Right renal pelvis (tissue), 4 donors: ENCODE results near the gene DHH. TPM values are rescaled to one million over a fixed set of nuclear protein-coding genes. Genes with fewer than 3 reads are reported as not detected.

ENCODE experiments used
- polyA plus RNA-seq, 4 donors: library from polyadenylated mRNA; unstranded; fragments of 120-200 nt; gene quantifications; one replicate each; pipeline ENCODE4 v1.2.1, GENCODE V29; 2013; ENCODE audit not compliant: insufficient read length in 4 of 4

DHH gene
- polyA plus RNA-seq, 4 donors = 0.37 to 1.0 (median 0.42) TPM

Other genes starting within 250 kb of the DHH start
- gene DDX23, start 242.6 kb downstream of the DHH start, polyA plus RNA-seq = 100 to 1,000 TPM in 1 of 4 donors, 10 to 100 TPM in 3; 89.1 to 104 (median 96.5) TPM
- 1 to 10 TPM; 2.6 to 4.2 (median 3.6) TPM for gene RND1, start 228.9 kb downstream of the DHH start, polyA plus RNA-seq
- 10 to 100 TPM in 3 of 4 donors, 1 to 10 TPM in 1; 9.0 to 15.3 (median 12.9) TPM for gene FKBP11, start 169.3 kb downstream of the DHH start, polyA plus RNA-seq
- 100 to 1,000 TPM; 133 to 150 (median 145) TPM for gene ARF3, start 137.3 kb downstream of the DHH start, polyA plus RNA-seq
- under 1 TPM; 0.08 to 0.34 (median 0.26) TPM for gene WNT10B, start 123.1 kb downstream of the DHH start, polyA plus RNA-seq
- not detected for gene WNT1, start 116.5 kb downstream of the DHH start, polyA plus RNA-seq
- 100 to 1,000 TPM in 1 of 4 donors, 10 to 100 TPM in 3; 85.8 to 111 (median 89.4) TPM for gene DDN, start 95.4 kb downstream of the DHH start, polyA plus RNA-seq
- gene PRKAG1, start 76.0 kb downstream of the DHH start, polyA plus RNA-seq = 10 to 100 TPM; 74.6 to 83.1 (median 80.5) TPM
- 10 to 100 TPM; 40.2 to 51.0 (median 47.6) TPM for gene KMT2D, start 34.0 kb downstream of the DHH start, polyA plus RNA-seq
- gene RHEBL1, start 24.8 kb downstream of the DHH start, polyA plus RNA-seq = 1 to 10 TPM; 1.5 to 2.1 (median 1.7) TPM
- gene LMBR1L, start 16.0 kb upstream of the DHH start, polyA plus RNA-seq = 10 to 100 TPM; 59.5 to 66.8 (median 63.4) TPM
- 1,000 to 10,000 TPM in 3 of 4 donors, 100 to 1,000 TPM in 1; 990 to 1,172 (median 1,105) TPM for gene TUBA1B, start 36.6 kb upstream of the DHH start, polyA plus RNA-seq
- gene TUBA1A, start 94.3 kb upstream of the DHH start, polyA plus RNA-seq = 100 to 1,000 TPM; 391 to 487 (median 465) TPM
- gene TUBA1C, start 170.3 kb upstream of the DHH start, polyA plus RNA-seq = 100 to 1,000 TPM; 125 to 166 (median 139) TPM
- 1 to 10 TPM in 1 of 4 donors, under 1 TPM in 2, not detected in 1; 0.21 to 7.4 (median 0.23) TPM for gene PRPH, start 200.3 kb upstream of the DHH start, polyA plus RNA-seq
- gene TROAP, start 228.5 kb upstream of the DHH start, polyA plus RNA-seq = 10 to 100 TPM; 20.6 to 21.7 (median 21.4) TPM
- gene C1QL4, start 242.4 kb upstream of the DHH start, polyA plus RNA-seq = 1 to 10 TPM; 1.1 to 1.9 (median 1.4) TPM